Activated CD8-positive, alpha-beta T cell treated with anti-CD3 and anti-CD28 coated beads, Interleukin-2, amount 10 ng/mL, durations not matched to agents 7 days and 5 days (primary cell): ENCODE measurements around the gene ENTPD6. TPM values are rescaled to one million over a fixed set of nuclear protein-coding genes. Genes with fewer than 3 reads are reported as not detected.

Experiments
- ATAC-seq: fragments of 150-1000 bp; cut with Tn5 transposase; one replicate; pipeline ENCODE4 v1.10.0; 2021; ENCODE audit warnings: moderate library complexity
- CTCF ChIA-PET: fragments of 350-600 bp; sonication (Branson Sonifier 250); formaldehyde crosslinking; loops from one replicate; lab custom pipeline; 2021; ENCODE audit warnings: antibody characterized with exemption; lab: Charles Lee
- POLR2A ChIA-PET: fragments of 350-600 bp; sonication (Branson Sonifier 250); formaldehyde crosslinking; loops from one replicate; lab custom pipeline; 2021; ENCODE audit warnings: antibody characterized with exemption; lab: Charles Lee
- DNase-seq: peaks from one replicate; pipeline ENCODE4 v3.0.0-alpha.2; 2020
- H3K27ac Mint-ChIP-seq: one replicate; pipeline ENCODE4 v1.8.0; 2021; ENCODE audit warnings: mild to moderate bottlenecking, mixed read lengths
- H3K27me3 Mint-ChIP-seq: one replicate; pipeline ENCODE4 v1.8.0; 2021; ENCODE audit warnings: low read depth, mixed read lengths
- H3K36me3 Mint-ChIP-seq: one replicate; pipeline ENCODE4 v1.8.0; 2021; ENCODE audit warnings: low read depth, mixed read lengths
- H3K4me1 Mint-ChIP-seq: one replicate; pipeline ENCODE4 v1.8.0; 2021; ENCODE audit warnings: low read depth, mixed read lengths
- H3K4me3 Mint-ChIP-seq: one replicate; pipeline ENCODE4 v1.8.0; 2021; ENCODE audit warnings: mild to moderate bottlenecking, mixed read lengths
- H3K9me3 Mint-ChIP-seq: one replicate; pipeline ENCODE4 v1.8.0; 2022; ENCODE audit warnings: mixed read lengths; ENCODE audit not compliant: insufficient read depth
- total RNA-seq, 2 experiments: library from RNA; stranded (reverse); gene quantifications; one replicate each; pipeline ENCODE4 v1.2.3, GENCODE V29; 2021

The ENTPD6 gene
- total RNA-seq, 2 experiments from 2014 or later: 31.9 TPM

DNA sequence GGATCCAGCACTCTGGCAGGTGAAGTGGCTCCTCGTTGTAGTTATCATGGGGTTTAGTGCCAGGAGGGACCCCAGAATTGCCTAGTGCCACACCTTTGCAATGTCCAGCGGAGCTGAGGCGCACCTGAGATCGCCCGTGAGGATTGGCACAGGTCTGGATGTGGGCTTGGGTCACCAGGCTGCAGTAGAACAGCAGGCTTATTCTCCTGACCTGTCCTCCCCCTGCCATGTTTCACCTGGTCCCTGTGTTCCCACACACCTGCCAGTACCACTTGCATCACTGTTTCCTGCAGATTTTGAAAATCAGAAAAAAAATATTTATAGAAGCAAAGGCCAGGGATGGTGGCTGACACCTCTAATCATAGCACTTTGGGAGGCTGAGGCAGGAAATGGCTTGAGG lies 16.7 kb downstream of the ENTPD6 start:
- POLR2A ChIA-PET: no interaction called here
- no peaks in the 10 kb centered on the region for H3K4me1 Mint-ChIP-seq
- CTCF ChIA-PET: no interaction called here
- no peak overlapping the region for H3K27ac Mint-ChIP-seq
- ATAC-seq: no peak
- H3K27me3 Mint-ChIP-seq: no peaks in the 10 kb centered on the region
- H3K36me3 Mint-ChIP-seq: peaks cover 5% of the 10 kb centered on the region
- no peaks in the 10 kb centered on the region for H3K9me3 Mint-ChIP-seq
- no peak for DNase-seq
- H3K4me3 Mint-ChIP-seq: no peak overlapping the region

DNA sequence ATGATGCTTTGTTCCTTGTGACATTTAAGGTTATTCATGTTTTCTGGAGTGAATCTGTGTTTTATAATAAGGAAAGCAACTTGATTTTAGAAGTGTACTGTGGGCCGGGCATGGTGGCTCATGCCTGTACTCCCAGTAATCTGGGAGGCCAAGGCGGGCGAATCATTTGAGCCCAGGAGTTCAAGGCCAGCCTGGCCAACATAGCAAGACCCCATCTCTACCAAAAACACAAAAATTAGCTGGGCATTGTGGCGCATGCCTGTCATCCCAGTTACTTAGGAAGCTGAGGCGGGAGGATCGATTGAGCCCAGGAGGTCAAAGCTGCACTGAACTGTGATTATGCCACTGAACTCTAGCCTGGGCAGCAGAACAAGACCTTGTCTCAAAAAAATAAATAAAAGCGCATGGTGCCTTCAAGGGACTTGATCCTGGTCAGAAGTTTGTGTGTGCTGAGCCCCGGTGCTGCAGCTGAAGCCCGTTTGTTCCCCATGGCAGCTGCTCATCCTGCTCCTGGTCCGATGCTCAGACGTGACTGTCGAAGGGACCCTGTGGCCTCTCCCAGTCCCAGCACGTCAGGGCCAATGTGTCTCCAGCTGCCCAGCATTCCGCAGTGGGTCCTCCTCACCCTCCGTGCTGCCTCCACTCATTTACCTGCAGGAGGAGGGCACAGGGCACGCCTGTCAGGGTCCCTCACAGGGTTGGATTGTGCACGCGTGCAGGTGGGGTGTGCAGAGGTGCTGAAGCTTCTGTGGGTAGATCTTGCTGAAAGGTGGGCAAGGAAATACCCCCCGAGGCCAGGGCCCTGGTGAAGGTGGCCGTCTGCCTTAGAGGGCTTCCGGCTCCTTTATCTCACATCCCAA lies 18.3 kb downstream of the ENTPD6 start:
- no peaks in the 10 kb centered on the region for H3K27me3 Mint-ChIP-seq

DNA sequence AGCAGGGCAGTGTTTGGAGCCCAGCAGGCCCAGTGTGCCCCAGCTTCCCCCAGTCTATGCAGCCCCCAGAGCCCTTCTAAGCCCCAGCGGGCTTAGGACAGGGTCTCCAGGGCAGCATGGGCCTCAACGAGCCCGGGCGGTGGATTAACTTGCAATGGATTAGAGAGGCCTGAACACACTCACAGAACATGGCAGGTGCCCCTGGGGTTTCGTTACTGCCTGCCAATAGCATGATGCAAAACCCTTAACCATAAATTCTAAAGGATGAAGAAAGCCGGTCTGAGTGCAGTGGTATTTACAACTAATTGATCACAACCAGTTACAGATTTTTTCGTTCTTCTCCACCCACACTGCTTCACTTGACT lies 18.9 kb downstream of the ENTPD6 start:
- Mint-ChIP-seq H3K4me3 (no peak overlapping the region), H3K4me1 (no peaks in the 10 kb centered on the region), H3K36me3 (peaks cover 5% of the 10 kb centered on the region), H3K27ac (no peak overlapping the region), H3K27me3 (no peaks in the 10 kb centered on the region), H3K9me3 (no peaks in the 10 kb centered on the region)
- POLR2A ChIA-PET: no interaction called here
- CTCF ChIA-PET: no interaction called here
- DNase-seq: no peak
- ATAC-seq: no peak

More for the DNA sequence above, 18.3 kb downstream of the ENTPD6 start:
- Mint-ChIP-seq H3K36me3 (peaks cover 5% of the 10 kb centered on the region), H3K9me3 (no peaks in the 10 kb centered on the region), H3K4me1 (no peaks in the 10 kb centered on the region), H3K4me3 (no peak overlapping the region), H3K27ac (no peak overlapping the region)
- CTCF ChIA-PET: no interaction called here
- ATAC-seq (no peak), DNase-seq (no peak)
- POLR2A ChIA-PET: no interaction called here

DNA sequence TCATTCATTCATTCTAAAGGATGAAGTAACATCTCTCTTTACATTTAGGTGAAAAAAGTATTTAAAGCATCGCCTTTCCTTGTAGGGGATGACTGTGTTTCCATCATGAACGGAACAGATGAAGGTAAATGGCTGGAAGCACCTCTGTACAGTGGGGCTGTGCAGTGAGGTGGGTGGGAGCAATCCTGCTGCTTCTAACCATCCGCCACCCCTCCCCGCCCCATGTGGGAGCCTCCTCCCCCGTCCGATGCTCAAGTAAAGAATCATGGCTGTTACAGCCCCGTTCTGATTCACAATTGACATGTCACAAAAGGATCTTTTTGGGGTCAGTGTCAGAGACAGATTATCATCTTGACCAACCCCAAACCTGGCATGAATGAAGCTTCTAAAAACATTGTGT lies 19.3 kb downstream of the ENTPD6 start:
- Mint-ChIP-seq H3K4me3 (no peak overlapping the region), H3K27ac (no peak overlapping the region), H3K4me1 (no peaks in the 10 kb centered on the region), H3K9me3 (no peaks in the 10 kb centered on the region), H3K36me3 (peaks cover 5% of the 10 kb centered on the region), H3K27me3 (no peaks in the 10 kb centered on the region)
- ChIA-PET POLR2A (no interaction called here), CTCF (no interaction called here)
- DNase-seq (no peak), ATAC-seq (no peak)

DNA sequence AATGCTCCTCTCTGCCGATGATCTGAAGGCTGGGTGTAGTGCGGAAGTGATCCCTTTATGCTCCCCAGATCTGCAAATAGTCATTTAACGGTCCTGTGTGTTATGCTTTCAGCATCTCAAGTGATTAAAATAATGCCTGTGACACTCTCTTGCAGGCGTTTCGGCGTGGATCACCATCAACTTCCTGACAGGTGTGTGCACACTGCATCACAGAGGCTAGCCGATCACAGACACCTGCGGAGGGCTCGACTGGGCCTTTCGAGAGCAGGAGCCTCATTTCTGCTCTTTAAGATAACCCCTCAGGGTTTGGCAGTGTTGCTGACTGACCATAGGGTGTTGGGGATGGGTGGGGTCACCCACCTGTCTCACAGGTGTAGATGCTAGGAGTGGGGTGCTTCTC lies 20.0 kb downstream of the ENTPD6 start:
- no peaks in the 10 kb centered on the region for H3K9me3 Mint-ChIP-seq
- ATAC-seq (no peak), DNase-seq (no peak)
- POLR2A ChIA-PET: no interaction called here
- CTCF ChIA-PET: no interaction called here
- H3K4me3 Mint-ChIP-seq: no peak overlapping the region
- no peak overlapping the region for H3K27ac Mint-ChIP-seq
- H3K4me1 Mint-ChIP-seq: no peaks in the 10 kb centered on the region
- peaks cover 5% of the 10 kb centered on the region for H3K36me3 Mint-ChIP-seq
- H3K27me3 Mint-ChIP-seq: no peaks in the 10 kb centered on the region

DNA sequence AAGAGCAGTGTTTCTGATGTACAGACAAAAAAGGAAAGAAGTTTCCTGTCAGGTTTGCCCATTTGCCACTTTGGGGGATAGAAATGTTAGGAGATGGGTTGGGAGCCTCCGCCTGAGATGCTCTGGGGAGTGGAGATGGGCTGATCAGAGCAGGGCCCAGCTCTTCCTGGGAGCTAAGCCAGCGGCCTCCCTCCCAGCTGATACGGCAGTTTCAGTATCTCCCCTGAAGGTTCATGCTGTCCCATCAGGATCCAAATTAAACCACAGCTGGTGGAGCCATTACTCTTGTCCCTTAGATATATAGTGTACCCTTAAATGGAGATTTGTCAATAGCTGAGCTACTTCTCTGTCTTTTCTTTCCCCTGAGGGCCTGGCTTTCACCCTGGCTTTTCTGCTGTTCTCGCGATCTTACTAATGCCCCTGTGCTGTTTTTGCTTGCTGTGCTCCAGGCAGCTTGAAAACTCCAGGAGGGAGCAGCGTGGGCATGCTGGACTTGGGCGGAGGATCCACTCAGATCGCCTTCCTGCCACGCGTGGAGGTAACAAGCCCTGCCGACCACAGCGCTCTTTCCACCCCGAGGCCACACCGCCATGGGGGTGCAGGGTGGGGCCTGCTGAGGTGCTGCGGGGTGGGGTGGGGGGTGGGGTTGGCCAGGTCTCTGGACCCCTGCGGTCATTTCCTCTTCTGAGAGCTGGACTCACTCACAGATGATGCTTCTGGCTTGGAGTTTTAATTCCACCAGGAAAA lies 20.9 kb downstream of the ENTPD6 start:
- H3K9me3 Mint-ChIP-seq: no peaks in the 10 kb centered on the region
- no peak for ATAC-seq
- ChIA-PET POLR2A (no interaction called here), CTCF (no interaction called here)
- H3K27ac Mint-ChIP-seq: no peak overlapping the region
- H3K27me3 Mint-ChIP-seq: no peaks in the 10 kb centered on the region
- H3K4me3 Mint-ChIP-seq: no peak overlapping the region
- peaks cover 5% of the 10 kb centered on the region for H3K36me3 Mint-ChIP-seq
- H3K4me1 Mint-ChIP-seq: no peaks in the 10 kb centered on the region
- no peak for DNase-seq

DNA sequence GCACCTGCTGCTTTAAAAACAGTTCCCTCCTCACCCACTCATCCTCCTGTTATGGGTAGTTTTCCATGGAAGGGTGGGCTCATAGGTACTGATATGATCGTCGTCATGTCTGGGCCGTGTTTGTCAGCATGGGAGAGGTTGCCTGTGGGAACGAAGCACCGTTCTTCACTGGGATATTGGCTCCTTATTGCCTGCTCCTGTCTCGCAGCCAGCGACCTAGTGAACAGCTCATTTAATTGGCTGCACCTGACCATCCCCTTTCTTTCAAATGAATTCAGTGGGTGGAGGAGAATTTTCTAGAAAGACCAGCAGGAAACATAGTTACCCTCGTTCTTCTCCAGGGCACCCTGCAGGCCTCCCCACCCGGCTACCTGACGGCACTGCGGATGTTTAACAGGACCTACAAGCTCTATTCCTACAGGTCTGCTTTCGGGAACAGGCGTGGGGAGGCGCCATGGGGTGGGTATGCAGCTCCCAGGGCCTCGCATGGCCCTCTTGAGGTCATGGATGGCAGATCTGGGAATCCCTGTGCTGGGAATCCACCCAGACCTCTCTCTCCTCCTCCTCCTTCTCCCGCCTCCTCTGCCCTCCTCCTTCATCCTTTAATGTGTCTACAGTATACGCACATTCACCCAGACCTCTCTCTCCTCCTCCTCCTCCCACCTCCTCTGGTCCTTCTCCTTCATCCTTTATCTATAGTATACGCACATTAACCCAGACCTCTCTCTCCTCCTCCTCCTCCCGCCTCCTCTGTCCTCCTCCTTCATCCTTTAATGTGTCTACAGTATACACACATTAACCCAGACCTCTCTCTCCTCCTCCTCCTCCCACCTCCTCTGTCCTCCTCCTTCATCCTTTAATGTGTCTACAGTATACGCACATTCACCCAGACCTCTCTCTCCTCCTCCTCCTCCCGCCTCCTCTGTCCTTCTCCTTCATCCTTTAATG lies 21.9 kb downstream of the ENTPD6 start:
- Mint-ChIP-seq H3K4me3 (no peak overlapping the region), H3K36me3 (no peaks in the 10 kb centered on the region), H3K9me3 (no peaks in the 10 kb centered on the region), H3K27ac (no peak overlapping the region), H3K4me1 (no peaks in the 10 kb centered on the region), H3K27me3 (no peaks in the 10 kb centered on the region)
- CTCF ChIA-PET: no interaction called here
- ATAC-seq (no peak), DNase-seq (no peak)
- POLR2A ChIA-PET: no interaction called here

DNA sequence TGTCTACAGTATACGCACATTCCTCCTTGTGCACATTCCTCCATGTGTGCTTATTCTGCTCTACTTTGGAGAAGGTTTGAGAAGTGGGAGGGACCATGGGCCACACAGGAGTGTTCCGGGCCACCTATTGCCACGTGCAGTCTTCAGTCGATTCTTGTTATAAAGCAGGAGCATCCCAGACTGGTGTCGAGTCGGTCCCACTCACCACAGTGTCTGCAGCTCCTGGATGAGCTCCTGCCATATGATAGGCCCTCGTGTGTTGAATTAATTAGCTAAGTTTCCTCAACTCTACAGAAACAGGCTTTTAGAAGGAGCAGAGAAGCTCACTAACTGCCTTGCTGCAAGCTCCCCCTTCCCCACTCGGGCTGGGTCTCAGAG lies 22.6 kb downstream of the ENTPD6 start:
- Mint-ChIP-seq H3K4me1 (peaks cover 1% of the 10 kb centered on the region), H3K27ac (no peak overlapping the region), H3K9me3 (no peaks in the 10 kb centered on the region), H3K4me3 (no peak overlapping the region), H3K36me3 (no peaks in the 10 kb centered on the region), H3K27me3 (no peaks in the 10 kb centered on the region)
- POLR2A ChIA-PET: no interaction called here
- DNase-seq (no peak), ATAC-seq (no peak)
- CTCF ChIA-PET: no interaction called here

DNA sequence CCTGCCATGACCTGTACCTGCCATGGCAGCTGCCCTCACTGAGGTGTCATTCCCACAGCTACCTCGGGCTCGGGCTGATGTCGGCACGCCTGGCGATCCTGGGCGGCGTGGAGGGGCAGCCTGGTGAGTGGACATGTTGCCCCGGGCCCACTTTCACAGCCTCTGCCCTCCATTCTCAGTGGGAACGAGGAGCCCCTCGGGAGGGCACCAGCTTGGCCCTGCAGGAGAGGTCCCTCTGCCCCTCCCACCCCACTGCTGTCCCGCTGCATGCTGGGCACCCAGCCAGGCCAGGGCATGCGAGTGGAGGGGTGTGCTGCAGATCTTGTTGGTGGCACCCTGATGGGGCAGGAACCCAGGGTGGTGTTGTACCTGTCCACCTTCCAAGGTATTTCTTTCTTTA lies 23.0 kb downstream of the ENTPD6 start:
- CTCF ChIA-PET: no interaction called here
- no peak for ATAC-seq
- Mint-ChIP-seq H3K4me1 (peaks cover 5% of the 10 kb centered on the region), H3K27ac (no peak overlapping the region), H3K36me3 (no peaks in the 10 kb centered on the region), H3K9me3 (no peaks in the 10 kb centered on the region), H3K4me3 (no peak overlapping the region), H3K27me3 (no peaks in the 10 kb centered on the region)
- POLR2A ChIA-PET: no interaction called here
- no peak for DNase-seq

DNA sequence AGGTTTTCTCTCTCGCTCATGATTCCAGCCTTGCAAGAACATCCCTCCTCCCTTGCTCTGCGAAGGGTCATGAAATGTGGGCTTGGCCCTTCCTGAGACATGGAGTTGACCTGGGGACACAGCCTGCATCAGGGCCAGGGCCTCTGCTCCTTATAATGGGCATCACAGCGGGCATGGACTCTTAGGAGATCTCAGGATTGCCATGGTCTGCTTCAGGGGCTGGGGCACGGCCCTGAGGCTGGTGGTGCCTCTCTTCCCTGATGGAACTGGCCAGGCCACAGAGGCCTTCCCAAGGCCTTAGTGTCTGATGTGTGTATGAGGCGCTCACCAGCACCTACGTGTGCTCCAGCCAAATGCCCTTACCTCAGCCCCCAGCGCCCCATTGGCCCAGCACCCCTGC lies 23.9 kb downstream of the ENTPD6 start:
- no peaks in the 10 kb centered on the region for H3K27me3 Mint-ChIP-seq
- CTCF ChIA-PET: no interaction called here
- H3K4me1 Mint-ChIP-seq: peaks cover 7% of the 10 kb centered on the region
- ATAC-seq (no peak), DNase-seq (no peak)
- no peak overlapping the region for H3K27ac Mint-ChIP-seq
- no peak overlapping the region for H3K4me3 Mint-ChIP-seq
- no peaks in the 10 kb centered on the region for H3K36me3 Mint-ChIP-seq
- H3K9me3 Mint-ChIP-seq: no peaks in the 10 kb centered on the region
- POLR2A ChIA-PET: no interaction called here

DNA sequence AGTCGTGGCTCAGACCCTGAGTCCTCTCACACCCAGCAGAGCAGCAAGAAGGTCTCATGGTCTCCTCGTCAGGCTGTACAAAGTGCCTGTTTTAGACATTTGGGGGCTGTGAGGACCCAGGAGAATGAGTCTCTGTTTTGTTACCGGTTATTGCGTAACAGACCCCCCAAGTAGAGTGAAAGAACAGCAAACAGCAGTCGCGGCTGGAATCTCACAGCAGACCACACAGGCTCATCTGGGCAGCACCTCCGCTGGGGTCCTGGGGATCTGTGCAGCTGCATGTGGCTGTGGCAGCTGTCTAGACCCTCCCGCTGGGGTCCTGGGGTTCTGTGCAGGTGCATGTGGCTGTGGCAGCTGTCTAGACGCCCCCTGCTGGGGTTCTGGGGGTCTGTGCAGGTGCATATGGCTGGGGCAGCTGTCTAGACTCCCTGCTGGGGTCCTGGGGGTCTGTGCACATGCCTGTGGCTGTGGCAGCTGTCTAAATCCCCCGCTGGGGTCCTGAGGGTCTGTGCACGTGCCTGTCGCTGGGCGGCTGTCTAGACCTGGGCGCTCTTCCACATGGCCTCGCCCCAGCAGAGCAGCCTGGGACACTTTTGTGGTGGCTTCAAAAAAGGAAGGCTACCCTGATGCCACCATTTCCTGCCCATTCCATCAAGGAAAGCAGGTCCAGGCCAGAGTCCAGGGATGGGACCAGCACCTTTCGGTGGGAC lies 24.7 kb downstream of the ENTPD6 start:
- DNase-seq: no peak
- Mint-ChIP-seq H3K4me3 (no peak overlapping the region), H3K27ac (no peak overlapping the region), H3K36me3 (no peaks in the 10 kb centered on the region), H3K4me1 (peaks cover 8% of the 10 kb centered on the region), H3K27me3 (no peaks in the 10 kb centered on the region), H3K9me3 (no peaks in the 10 kb centered on the region)
- POLR2A ChIA-PET: no interaction called here
- no peak for ATAC-seq
- CTCF ChIA-PET: no interaction called here
